GM23338 (cell line): ENCODE measurements around the gene CASTOR1. TPM values are rescaled to one million over a fixed set of nuclear protein-coding genes. Genes with fewer than 3 reads are reported as not detected.

Source experiments
- ATAC-seq: fragments of 200-7000 bp; cut with Tn5 transposase; 3 replicates; pipeline ENCODE4 v1.9.1; 2020
- DNase-seq: peaks from one replicate; pipeline ENCODE4 v3.0.0-alpha.2; 2015; ENCODE audit warnings: low spot score
- H2AFZ ChIP-seq: fragments of 200-600 bp; sonication (generic); 2 replicates; pipeline ENCODE4 v1.8.0; 2016; ENCODE audit warnings: antibody characterized with exemption, mild to moderate bottlenecking, moderate library complexity
- H3F3A ChIP-seq: fragments of 200-600 bp; sonication (generic); replicated peaks from 2 replicates; pipeline ENCODE4 v1.8.0; 2017; ENCODE audit warnings: antibody characterized with exemption, mixed run types, low read depth
- H3K27ac ChIP-seq: fragments of 200-600 bp; sonication (generic); 2 replicates; pipeline ENCODE4 v1.6.1; 2016; ENCODE audit warnings: low read depth
- H3K27me3 ChIP-seq: fragments of 200-600 bp; sonication (generic); 2 replicates; pipeline ENCODE4 v1.8.0; 2016; ENCODE audit warnings: mild to moderate bottlenecking, mixed run types, moderate library complexity; ENCODE audit not compliant: insufficient read depth
- H3K36me3 ChIP-seq: fragments of 200-600 bp; sonication (generic); 2 replicates; pipeline ENCODE4 v1.8.0; 2016; ENCODE audit warnings: mild to moderate bottlenecking; ENCODE audit not compliant: insufficient read depth
- H3K4me1 ChIP-seq: fragments of 200-600 bp; sonication (generic); 2 replicates; pipeline ENCODE4 v1.8.0; 2016; ENCODE audit warnings: mild to moderate bottlenecking, moderate library complexity; ENCODE audit not compliant: insufficient read depth
- H3K4me2 ChIP-seq: fragments of 200-600 bp; sonication (generic); 2 replicates; pipeline ENCODE4 v1.7.1; 2017; ENCODE audit warnings: mixed run types
- H3K4me3 ChIP-seq: fragments of 200-600 bp; sonication (generic); 2 replicates; pipeline ENCODE4 v1.6.1; 2016; ENCODE audit warnings: mixed run types
- H3K79me2 ChIP-seq: fragments of 200-600 bp; sonication (generic); replicated peaks from 2 replicates; pipeline ENCODE4 v1.8.0; 2017; ENCODE audit warnings: mild to moderate bottlenecking; ENCODE audit not compliant: insufficient read depth
- H3K9me2 ChIP-seq: fragments of 200-600 bp; sonication (generic); 2 replicates; pipeline ENCODE4 v1.8.0; 2017; ENCODE audit not compliant: insufficient read depth
- H4K20me1 ChIP-seq: fragments of 200-600 bp; sonication (generic); replicated peaks from 2 replicates; pipeline ENCODE4 v1.8.0; 2017; ENCODE audit warnings: mild to moderate bottlenecking; ENCODE audit not compliant: insufficient read depth
- H3K27ac Mint-ChIP-seq: 2 replicates; pipeline ENCODE4 v1.8.0; 2020; ENCODE audit warnings: inconsistent platforms, mild to moderate bottlenecking, moderate library complexity, mixed read lengths
- H3K27me3 Mint-ChIP-seq: 3 replicates; pipeline ENCODE4 v1.8.0; 2022; ENCODE audit warnings: low read depth, mild to moderate bottlenecking, moderate library complexity, mixed read lengths, inconsistent platforms; ENCODE audit not compliant: insufficient read depth, poor library complexity
- H3K36me3 Mint-ChIP-seq: 3 replicates; pipeline ENCODE4 v1.8.0; 2021; ENCODE audit warnings: low read depth, mild to moderate bottlenecking, inconsistent platforms, moderate library complexity, mixed read lengths
- H3K4me1 Mint-ChIP-seq: 3 replicates; pipeline ENCODE4 v1.8.0; 2020; ENCODE audit warnings: mild to moderate bottlenecking, inconsistent platforms, mixed read lengths
- H3K4me3 Mint-ChIP-seq: 3 replicates; pipeline ENCODE4 v1.8.0; 2021; ENCODE audit warnings: moderate library complexity, mild to moderate bottlenecking, inconsistent platforms, mixed read lengths
- H3K9me3 Mint-ChIP-seq: 3 replicates; pipeline ENCODE4 v1.8.0; 2020; ENCODE audit warnings: moderate library complexity, mild to moderate bottlenecking, inconsistent platforms, mixed read lengths
- CREB1 ChIP-seq: fragments of 250-450 bp; sonication (Bioruptor Pico); IDR thresholded peaks from 2 replicates; pipeline ENCODE4 v1.5.0; 2020; ENCODE audit warnings: low read depth, mild to moderate bottlenecking, moderate library complexity
- EZH2 ChIP-seq: fragments of 200-600 bp; sonication (generic); IDR thresholded peaks from one replicate; pipeline ENCODE4 v1.8.0; 2017; ENCODE audit warnings: antibody characterized with exemption, mild to moderate bottlenecking, low read depth; ENCODE audit not compliant: unreplicated experiment
- EZH2phosphoT487 ChIP-seq: fragments of 200-600 bp; sonication (generic); IDR thresholded peaks from one replicate; pipeline ENCODE4 v1.8.1; 2018; ENCODE audit warnings: antibody characterized with exemption; ENCODE audit not compliant: unreplicated experiment
- JUNB ChIP-seq: IDR thresholded peaks from one replicate; pipeline ENCODE4 v1.6.1; 2016; ENCODE audit warnings: antibody characterized with exemption; ENCODE audit not compliant: unreplicated experiment
- NANOG ChIP-seq: IDR thresholded peaks from 2 replicates; pipeline ENCODE4 v1.6.1; 2016; ENCODE audit warnings: antibody characterized with exemption, borderline replicate concordance
- POLR2AphosphoS5 ChIP-seq: IDR thresholded peaks from 2 replicates; pipeline ENCODE4 v1.6.1; 2016; ENCODE audit warnings: antibody characterized with exemption, low read depth
- STAT1 ChIP-seq: IDR thresholded peaks from one replicate; pipeline ENCODE4 v1.6.1; 2016; ENCODE audit warnings: antibody characterized with exemption; ENCODE audit not compliant: unreplicated experiment
- ZNF114 ChIP-seq: fragments of 250-450 bp; sonication (Bioruptor Pico); IDR thresholded peaks from 2 replicates; pipeline ENCODE4 v1.5.0; 2020; ENCODE audit warnings: mild to moderate bottlenecking, moderate library complexity
- ZNF331 ChIP-seq: fragments of 250-450 bp; sonication (Bioruptor Pico); IDR thresholded peaks from 2 replicates; pipeline ENCODE4 v1.5.0; 2020; ENCODE audit warnings: low read depth, mild to moderate bottlenecking, moderate library complexity
- polyA plus RNA-seq: library from polyadenylated mRNA; unstranded; fragments of >200 nt; fragmentation: Nextera tagmentation; extraction: Ambion mirVana; gene quantifications from 2 replicates; pipeline ENCODE4 v1.2.1, GENCODE V29; 2016
- total RNA-seq: library from RNA; depleted of rRNA; stranded (reverse); fragments of >200 nt; shearing (Covaris generic); gene quantifications from 2 replicates; pipeline ENCODE4 v1.2.3, GENCODE V29; 2014
- TF ChIP-seq, protein P1 (sequence below): IDR thresholded peaks from 2 replicates; pipeline ENCODE4 v1.6.1; 2016; ENCODE audit warnings: antibody characterized with exemption
- TF ChIP-seq, protein P2 (sequence below), 2 experiments: fragments of 200-600 bp in 1 of 2; sonication (generic) in 1 of 2; conservative IDR thresholded peaks; 2 replicates each; pipeline versions ENCODE4 v1.5.1 to v1.6.1; 2016 to 2017; ENCODE audit warnings: antibody characterized with exemption in 2 of 2, low read depth in 2 of 2, mild to moderate bottlenecking in 2 of 2, moderate library complexity in 1 of 2
- TF ChIP-seq, protein P3 (sequence below): IDR thresholded peaks from one replicate; pipeline ENCODE4 v1.6.1; 2018; ENCODE audit warnings: antibody characterized with exemption; ENCODE audit not compliant: unreplicated experiment
- TF ChIP-seq, protein P4 (sequence below): fragments of 250-450 bp; sonication (Bioruptor Pico); IDR thresholded peaks from 2 replicates; pipeline ENCODE4 v1.5.0; 2020; ENCODE audit warnings: mild to moderate bottlenecking, moderate library complexity

Gene CASTOR1
- total and polyA plus RNA-seq, 2 experiments from 2014 or later = 11.3 to 23.2 TPM

- Histone ChIP-seq H4K20me1 (peaks cover 13% of the 10 kb centered on the region; the same call in 1 of the 2 replicates), H3K36me3 (peaks cover 34% of the 10 kb centered on the region), H2AFZ (no peak overlapping the region), H3K4me3 (no peak overlapping the region), H3F3A (peaks cover 5% of the 10 kb centered on the region; the same call in 1 of the 2 replicates), H3K9me2 (no peaks in the 10 kb centered on the region), H3K79me2 (no peaks in the 10 kb centered on the region), H3K4me1 (no peaks in the 10 kb centered on the region), H3K27ac (no peak overlapping the region), H3K4me2 (no peak overlapping the region), H3K27me3 (no peaks in the 10 kb centered on the region)
- no peaks in the 10 kb centered on the region for H3K4me1 Mint-ChIP-seq
- H3K27ac Mint-ChIP-seq = no peak overlapping the region
- no peak for DNase-seq
- H3K9me3 Mint-ChIP-seq = no peaks in the 10 kb centered on the region
- ATAC-seq = no peak
- peaks cover 5% of the 10 kb centered on the region for H3K27me3 Mint-ChIP-seq
- no peak overlapping the region for H3K4me3 Mint-ChIP-seq
- peaks cover 78% of the 10 kb centered on the region for H3K36me3 Mint-ChIP-seq
- TF ChIP-seq CREB1 (CRISPR knock-in tag) (no peak), ZNF331 (CRISPR knock-in tag) (no peak), ZNF114 (no peak), EZH2phosphoT487 (no peak), POLR2AphosphoS5 (no peak), EZH2 (no peak), STAT1 (no peak), NANOG (no peak), JUNB (no peak)
- TF ChIP-seq, protein P1, sequence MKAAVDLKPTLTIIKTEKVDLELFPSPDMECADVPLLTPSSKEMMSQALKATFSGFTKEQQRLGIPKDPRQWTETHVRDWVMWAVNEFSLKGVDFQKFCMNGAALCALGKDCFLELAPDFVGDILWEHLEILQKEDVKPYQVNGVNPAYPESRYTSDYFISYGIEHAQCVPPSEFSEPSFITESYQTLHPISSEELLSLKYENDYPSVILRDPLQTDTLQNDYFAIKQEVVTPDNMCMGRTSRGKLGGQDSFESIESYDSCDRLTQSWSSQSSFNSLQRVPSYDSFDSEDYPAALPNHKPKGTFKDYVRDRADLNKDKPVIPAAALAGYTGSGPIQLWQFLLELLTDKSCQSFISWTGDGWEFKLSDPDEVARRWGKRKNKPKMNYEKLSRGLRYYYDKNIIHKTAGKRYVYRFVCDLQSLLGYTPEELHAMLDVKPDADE = no peak
- TF ChIP-seq, protein P2, sequence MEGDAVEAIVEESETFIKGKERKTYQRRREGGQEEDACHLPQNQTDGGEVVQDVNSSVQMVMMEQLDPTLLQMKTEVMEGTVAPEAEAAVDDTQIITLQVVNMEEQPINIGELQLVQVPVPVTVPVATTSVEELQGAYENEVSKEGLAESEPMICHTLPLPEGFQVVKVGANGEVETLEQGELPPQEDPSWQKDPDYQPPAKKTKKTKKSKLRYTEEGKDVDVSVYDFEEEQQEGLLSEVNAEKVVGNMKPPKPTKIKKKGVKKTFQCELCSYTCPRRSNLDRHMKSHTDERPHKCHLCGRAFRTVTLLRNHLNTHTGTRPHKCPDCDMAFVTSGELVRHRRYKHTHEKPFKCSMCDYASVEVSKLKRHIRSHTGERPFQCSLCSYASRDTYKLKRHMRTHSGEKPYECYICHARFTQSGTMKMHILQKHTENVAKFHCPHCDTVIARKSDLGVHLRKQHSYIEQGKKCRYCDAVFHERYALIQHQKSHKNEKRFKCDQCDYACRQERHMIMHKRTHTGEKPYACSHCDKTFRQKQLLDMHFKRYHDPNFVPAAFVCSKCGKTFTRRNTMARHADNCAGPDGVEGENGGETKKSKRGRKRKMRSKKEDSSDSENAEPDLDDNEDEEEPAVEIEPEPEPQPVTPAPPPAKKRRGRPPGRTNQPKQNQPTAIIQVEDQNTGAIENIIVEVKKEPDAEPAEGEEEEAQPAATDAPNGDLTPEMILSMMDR (conservative IDR thresholded peaks at IDR 0.05; ENCODE audit: low read depth in 2 of 2) = no peak
- TF ChIP-seq, protein P3, sequence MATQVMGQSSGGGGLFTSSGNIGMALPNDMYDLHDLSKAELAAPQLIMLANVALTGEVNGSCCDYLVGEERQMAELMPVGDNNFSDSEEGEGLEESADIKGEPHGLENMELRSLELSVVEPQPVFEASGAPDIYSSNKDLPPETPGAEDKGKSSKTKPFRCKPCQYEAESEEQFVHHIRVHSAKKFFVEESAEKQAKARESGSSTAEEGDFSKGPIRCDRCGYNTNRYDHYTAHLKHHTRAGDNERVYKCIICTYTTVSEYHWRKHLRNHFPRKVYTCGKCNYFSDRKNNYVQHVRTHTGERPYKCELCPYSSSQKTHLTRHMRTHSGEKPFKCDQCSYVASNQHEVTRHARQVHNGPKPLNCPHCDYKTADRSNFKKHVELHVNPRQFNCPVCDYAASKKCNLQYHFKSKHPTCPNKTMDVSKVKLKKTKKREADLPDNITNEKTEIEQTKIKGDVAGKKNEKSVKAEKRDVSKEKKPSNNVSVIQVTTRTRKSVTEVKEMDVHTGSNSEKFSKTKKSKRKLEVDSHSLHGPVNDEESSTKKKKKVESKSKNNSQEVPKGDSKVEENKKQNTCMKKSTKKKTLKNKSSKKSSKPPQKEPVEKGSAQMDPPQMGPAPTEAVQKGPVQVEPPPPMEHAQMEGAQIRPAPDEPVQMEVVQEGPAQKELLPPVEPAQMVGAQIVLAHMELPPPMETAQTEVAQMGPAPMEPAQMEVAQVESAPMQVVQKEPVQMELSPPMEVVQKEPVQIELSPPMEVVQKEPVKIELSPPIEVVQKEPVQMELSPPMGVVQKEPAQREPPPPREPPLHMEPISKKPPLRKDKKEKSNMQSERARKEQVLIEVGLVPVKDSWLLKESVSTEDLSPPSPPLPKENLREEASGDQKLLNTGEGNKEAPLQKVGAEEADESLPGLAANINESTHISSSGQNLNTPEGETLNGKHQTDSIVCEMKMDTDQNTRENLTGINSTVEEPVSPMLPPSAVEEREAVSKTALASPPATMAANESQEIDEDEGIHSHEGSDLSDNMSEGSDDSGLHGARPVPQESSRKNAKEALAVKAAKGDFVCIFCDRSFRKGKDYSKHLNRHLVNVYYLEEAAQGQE = no peak
- TF ChIP-seq, protein P4, sequence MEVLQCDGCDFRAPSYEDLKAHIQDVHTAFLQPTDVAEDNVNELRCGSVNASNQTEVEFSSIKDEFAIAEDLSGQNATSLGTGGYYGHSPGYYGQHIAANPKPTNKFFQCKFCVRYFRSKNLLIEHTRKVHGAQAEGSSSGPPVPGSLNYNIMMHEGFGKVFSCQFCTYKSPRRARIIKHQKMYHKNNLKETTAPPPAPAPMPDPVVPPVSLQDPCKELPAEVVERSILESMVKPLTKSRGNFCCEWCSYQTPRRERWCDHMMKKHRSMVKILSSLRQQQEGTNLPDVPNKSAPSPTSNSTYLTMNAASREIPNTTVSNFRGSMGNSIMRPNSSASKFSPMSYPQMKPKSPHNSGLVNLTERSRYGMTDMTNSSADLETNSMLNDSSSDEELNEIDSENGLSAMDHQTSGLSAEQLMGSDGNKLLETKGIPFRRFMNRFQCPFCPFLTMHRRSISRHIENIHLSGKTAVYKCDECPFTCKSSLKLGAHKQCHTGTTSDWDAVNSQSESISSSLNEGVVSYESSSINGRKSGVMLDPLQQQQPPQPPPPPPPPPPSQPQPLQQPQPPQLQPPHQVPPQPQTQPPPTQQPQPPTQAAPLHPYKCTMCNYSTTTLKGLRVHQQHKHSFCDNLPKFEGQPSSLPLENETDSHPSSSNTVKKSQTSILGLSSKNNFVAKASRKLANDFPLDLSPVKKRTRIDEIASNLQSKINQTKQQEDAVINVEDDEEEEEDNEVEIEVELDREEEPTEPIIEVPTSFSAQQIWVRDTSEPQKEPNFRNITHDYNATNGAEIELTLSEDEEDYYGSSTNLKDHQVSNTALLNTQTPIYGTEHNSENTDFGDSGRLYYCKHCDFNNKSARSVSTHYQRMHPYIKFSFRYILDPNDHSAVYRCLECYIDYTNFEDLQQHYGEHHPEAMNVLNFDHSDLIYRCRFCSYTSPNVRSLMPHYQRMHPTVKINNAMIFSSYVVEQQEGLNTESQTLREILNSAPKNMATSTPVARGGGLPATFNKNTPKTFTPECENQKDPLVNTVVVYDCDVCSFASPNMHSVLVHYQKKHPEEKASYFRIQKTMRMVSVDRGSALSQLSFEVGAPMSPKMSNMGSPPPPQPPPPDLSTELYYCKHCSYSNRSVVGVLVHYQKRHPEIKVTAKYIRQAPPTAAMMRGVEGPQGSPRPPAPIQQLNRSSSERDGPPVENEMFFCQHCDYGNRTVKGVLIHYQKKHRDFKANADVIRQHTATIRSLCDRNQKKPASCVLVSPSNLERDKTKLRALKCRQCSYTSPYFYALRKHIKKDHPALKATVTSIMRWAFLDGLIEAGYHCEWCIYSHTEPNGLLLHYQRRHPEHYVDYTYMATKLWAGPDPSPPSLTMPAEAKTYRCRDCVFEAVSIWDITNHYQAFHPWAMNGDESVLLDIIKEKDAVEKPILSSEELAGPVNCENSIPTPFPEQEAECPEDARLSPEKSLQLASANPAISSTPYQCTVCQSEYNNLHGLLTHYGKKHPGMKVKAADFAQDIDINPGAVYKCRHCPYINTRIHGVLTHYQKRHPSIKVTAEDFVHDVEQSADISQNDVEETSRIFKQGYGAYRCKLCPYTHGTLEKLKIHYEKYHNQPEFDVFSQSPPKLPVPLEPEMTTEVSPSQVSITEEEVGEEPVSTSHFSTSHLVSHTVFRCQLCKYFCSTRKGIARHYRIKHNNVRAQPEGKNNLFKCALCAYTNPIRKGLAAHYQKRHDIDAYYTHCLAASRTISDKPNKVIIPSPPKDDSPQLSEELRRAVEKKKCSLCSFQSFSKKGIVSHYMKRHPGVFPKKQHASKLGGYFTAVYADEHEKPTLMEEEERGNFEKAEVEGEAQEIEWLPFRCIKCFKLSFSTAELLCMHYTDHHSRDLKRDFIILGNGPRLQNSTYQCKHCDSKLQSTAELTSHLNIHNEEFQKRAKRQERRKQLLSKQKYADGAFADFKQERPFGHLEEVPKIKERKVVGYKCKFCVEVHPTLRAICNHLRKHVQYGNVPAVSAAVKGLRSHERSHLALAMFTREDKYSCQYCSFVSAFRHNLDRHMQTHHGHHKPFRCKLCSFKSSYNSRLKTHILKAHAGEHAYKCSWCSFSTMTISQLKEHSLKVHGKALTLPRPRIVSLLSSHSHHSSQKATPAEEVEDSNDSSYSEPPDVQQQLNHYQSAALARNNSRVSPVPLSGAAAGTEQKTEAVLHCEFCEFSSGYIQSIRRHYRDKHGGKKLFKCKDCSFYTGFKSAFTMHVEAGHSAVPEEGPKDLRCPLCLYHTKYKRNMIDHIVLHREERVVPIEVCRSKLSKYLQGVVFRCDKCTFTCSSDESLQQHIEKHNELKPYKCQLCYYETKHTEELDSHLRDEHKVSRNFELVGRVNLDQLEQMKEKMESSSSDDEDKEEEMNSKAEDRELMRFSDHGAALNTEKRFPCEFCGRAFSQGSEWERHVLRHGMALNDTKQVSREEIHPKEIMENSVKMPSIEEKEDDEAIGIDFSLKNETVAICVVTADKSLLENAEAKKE = no peak
These were observed 44.4 kb upstream of the CASTOR1 start for GRCh38 chr22:30333707-30334087.
